HL-60 (cell line): ENCODE results near the gene LCN2.

Experiments
- DNase-seq, 2 experiments: peaks; one replicate each; pipeline ENCODE4 v3.0.0-alpha.2; 2010 to 2020; ENCODE audit warnings: low read depth in 1 of 2, low spot score in 1 of 2
- H3K27ac ChIP-seq: fragments of 250-450 bp; sonication (Bioruptor Pico); replicated peaks from 2 replicates; pipeline ENCODE4 v1.5.1; 2020; ENCODE audit warnings: mild to moderate bottlenecking, moderate library complexity
- H3K27me3 ChIP-seq: fragments of 250-450 bp; sonication (Bioruptor Pico); 2 replicates; pipeline ENCODE4 v1.5.1; 2021; ENCODE audit warnings: mild to moderate bottlenecking, moderate library complexity; ENCODE audit not compliant: insufficient read depth, poor library complexity, severe bottlenecking
- H3K4me3 ChIP-seq: replicated peaks from 2 replicates; pipeline ENCODE4 v1.5.1; 2011; ENCODE audit warnings: mild to moderate bottlenecking, control low read depth, low read length; ENCODE audit not compliant: insufficient read depth
- CTCF ChIP-seq: IDR thresholded peaks from one replicate; pipeline ENCODE4 v1.5.1; 2011; ENCODE audit warnings: low read length, control low read depth, inconsistent platforms; ENCODE audit not compliant: insufficient read depth
- GABPA ChIP-seq: IDR thresholded peaks from 2 replicates; pipeline ENCODE4 v1.6.1; 2012; ENCODE audit warnings: low read depth
- POLR2AphosphoS5 ChIP-seq: IDR thresholded peaks from 2 replicates; pipeline ENCODE4 v1.6.1; 2012; ENCODE audit warnings: low read depth
- REST ChIP-seq: IDR thresholded peaks from 2 replicates; pipeline ENCODE4 v1.6.1; 2012; ENCODE audit warnings: low read depth; ENCODE audit not compliant: insufficient replicate concordance
- SPI1 ChIP-seq: IDR thresholded peaks from 2 replicates; pipeline ENCODE4 v1.6.1; 2012; ENCODE audit warnings: low read depth, mild to moderate bottlenecking, borderline replicate concordance
- long read RNA-seq: library from polyadenylated mRNA; unstranded; transcript quantifications from one replicate; pipeline ENCODE4 v2.0.0, GENCODE V29; 2020

LCN2 gene
- long read RNA-seq, result 0 reads

- Histone ChIP-seq H3K27ac (no peak within 1 kb of the TSS), H3K27me3 (no peaks in the 10 kb centered on the region), H3K4me3 (no peak within 1 kb of the TSS)
- DNase-seq, result no peak
- TF ChIP-seq POLR2AphosphoS5 (no peak), REST (no peak), SPI1 (no peak), CTCF (no peak), GABPA (no peak)
Observed at GRCh38 chr9:128149001-128149701, at the start of gene LCN2. TSS of gene LCN2 (plus strand) at chr9:128149453. CDS start at chr9:128149526, 73 bp downstream.

DNA sequence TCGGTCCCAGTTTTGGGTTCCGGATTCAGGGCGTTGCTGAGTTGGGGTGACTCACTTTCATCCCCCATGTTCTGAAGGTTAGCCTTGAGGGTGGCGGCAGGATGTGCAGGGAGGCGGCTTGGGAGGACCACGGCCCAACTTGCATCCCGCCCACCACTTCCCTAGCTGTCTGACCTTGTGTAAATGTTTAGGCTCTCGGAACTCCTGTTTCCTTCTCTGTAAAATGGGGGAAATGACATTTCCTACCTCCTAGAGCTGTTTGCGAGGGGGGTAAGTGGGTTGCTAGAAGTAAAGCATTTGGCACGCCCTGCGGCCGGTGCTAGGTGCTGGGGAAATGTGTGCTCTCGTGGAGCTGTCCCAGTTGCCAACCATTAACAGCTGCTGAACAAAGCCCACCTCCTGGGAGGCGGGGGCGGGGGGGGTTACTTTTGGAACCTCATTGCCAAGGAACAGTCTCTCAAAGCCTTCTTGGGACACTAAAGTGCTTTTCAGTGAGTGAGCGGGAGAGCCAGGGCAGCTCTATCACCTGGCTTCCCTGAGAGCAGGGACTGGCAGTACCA lies 49.2 kb upstream of the LCN2 start:
- no peak overlapping the region for H3K27ac ChIP-seq
- TF ChIP-seq POLR2AphosphoS5 (no peak), SPI1 (no peak), CTCF (no peak), GABPA (no peak), REST (no peak)
- no peak overlapping the region for H3K4me3 ChIP-seq
- no peak for DNase-seq
- no peaks in the 10 kb centered on the region for H3K27me3 ChIP-seq

DNA sequence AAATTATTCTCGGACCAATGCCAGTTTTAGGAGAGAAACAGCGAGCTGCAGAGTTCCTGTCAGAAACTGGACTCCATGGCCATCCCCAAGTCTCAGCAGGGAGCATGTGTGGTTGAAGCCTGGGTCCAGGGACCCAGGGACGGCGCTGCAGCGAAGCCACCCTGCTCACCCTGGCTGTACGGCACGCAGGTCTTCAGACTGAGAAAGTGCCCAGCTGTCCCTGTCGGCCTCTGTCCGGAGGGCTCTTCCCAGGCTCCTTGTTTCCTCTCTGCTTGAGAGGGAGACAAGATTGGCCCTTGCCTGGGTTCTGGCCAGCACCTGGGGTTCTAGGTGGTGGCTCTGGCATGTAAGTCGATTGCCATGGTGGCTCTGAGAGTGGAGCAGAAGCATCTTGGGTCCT lies 48.7 kb upstream of the LCN2 start:
- TF ChIP-seq POLR2AphosphoS5 (no peak), SPI1 (no peak), CTCF (no peak), GABPA (no peak), REST (no peak)
- DNase-seq, result no peak
- H3K27ac ChIP-seq, result no peak overlapping the region

More for the DNA sequence above, 48.7 kb upstream of the LCN2 start:
- Histone ChIP-seq H3K4me3 (no peak overlapping the region), H3K27me3 (no peaks in the 10 kb centered on the region)
